HG03108 (cell line): ENCODE data around the gene BHLHE41.

Experiments
- ATAC-seq: cut with Tn5 transposase; IDR thresholded peaks from one replicate; pipeline ENCODE4 v1.9.1; 2021; ENCODE audit warnings: moderate library complexity; ENCODE audit not compliant: unreplicated experiment

The BHLHE41 gene

GRCh38 chr12:26124446-26125399 is at the start of gene BHLHE41:
TSS of gene BHLHE41 (minus strand) at chr12:26125037. CDS start at chr12:26124779, 258 bp downstream.
- ATAC-seq, result no peak

- no peak for ATAC-seq
Observed at GRCh38 chr12:26172946-26173552, 48.2 kb upstream of the BHLHE41 start.

DNA sequence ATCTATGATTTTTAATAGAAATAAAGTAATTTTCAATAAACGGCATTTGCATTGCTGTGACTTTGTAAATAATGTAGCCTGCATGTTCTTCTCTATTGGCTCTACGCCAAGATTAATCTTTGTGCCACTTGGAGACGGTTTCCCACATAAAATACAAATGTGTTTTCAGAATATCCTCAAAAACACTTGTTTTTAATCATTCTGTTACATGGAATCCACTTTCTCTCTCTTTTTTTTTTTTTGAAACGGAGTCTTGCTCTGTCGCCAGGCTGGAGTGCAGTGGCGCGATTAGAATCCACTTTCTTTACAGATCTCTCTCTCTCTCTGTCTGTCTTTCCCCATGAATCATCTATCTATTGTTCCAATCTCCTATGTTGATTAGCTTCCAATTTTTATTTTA is 47.7 kb upstream of the BHLHE41 start:
- no peak for ATAC-seq

DNA sequence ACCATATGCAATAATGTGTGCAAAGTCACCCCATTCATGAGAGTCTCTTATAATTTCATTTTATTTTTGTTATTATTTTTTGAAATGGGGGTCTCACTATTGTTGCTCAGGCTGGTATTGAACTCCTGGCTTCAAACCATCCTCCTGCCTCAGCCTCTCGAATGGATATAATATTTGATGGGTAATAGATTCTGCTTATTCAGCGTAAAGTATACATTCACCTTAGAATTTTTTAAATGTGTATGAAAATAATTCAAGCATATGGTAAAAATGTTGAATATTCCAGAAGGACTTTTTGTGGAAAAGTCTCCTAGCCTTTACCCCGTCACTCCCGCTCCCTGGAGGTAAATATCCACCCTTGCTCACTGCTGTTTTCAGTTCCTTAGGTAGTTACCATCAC is 47.2 kb upstream of the BHLHE41 start:
- ATAC-seq, result no peak

- ATAC-seq, result no peak
Observed at GRCh38 chr12:26164118-26164517, 39.3 kb upstream of the BHLHE41 start.

GRCh38 chr12:26162905-26163304 is 38.1 kb upstream of the BHLHE41 start:
- ATAC-seq, result peak; percentile 62

DNA sequence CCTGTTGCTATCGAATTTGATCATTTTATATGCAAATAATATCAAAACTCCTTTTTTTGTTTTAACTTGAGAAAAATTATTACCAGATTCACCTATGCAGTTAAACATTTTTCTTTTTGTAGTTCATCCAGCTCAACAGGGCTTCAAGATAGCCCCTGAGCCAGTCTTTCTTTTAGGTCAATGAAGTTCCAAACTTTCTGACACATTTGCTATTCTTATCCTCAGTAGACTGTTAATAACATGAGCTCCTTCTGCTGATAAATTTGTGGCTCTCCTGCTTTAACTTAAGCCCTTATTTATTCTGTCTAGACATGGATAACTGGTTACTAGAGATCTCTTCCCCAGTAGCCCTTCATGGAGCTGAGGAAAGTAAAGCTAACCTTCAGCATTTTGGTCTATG is 37.3 kb upstream of the BHLHE41 start:
- ATAC-seq, result no peak

DNA sequence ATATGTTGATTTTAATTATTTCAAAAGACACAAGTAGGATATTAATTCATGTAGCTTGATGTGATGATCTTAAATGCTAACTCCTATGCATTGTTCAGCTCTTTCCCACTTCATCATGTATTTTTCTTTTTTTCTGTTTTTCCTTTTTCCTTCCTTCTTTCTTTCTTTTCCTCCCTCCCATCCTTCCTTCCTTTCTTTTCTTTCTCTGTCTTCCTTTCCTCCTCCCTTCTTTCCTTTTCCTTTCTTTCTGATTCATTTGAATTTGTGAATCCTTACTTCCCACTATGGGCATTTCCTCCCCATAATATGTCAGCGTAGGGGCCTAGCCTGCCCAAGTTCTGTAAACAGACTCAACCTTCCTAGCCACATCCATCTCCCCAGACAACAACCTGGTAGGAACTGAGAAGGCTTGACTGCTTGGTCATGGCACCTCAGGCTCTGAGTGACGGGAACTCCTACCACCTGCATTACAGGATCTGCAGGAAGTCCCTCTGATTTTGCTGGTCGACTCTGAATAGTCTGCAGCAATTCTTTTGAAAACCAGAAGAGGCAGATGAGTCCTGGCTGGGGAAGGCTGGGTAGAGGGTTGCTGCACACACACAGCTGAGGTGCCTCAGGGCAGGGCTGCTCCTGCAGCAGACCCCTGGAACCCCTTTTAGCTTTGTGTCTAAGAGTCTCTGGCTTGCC is 33.4 kb upstream of the BHLHE41 start:
- ATAC-seq, result no peak

DNA sequence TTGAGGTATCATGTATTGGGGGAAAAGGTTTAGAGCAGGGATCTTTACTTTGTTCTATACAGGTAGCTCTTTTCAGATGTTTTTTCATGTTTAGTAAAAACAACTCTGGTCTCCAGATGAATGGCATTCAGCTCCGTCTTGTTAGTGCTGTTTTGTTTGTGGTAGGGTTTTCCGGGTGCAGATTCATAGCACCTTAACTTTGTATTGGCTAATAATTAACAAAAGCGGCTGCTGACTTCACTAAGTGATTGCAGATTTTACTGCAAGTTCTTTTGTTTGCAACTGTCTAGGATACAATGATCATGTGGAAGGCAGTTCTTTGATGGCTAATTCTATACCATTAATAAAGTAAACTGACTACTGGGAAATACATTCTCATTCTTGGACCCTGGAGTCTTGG is 32.2 kb upstream of the BHLHE41 start:
- ATAC-seq, result peak; percentile 33

GRCh38 chr12:26156201-26156871 is 31.5 kb upstream of the BHLHE41 start:
- peak; percentile 75 for ATAC-seq

GRCh38 chr12:26153421-26154154 is 28.8 kb upstream of the BHLHE41 start:
- ATAC-seq, result no peak

DNA sequence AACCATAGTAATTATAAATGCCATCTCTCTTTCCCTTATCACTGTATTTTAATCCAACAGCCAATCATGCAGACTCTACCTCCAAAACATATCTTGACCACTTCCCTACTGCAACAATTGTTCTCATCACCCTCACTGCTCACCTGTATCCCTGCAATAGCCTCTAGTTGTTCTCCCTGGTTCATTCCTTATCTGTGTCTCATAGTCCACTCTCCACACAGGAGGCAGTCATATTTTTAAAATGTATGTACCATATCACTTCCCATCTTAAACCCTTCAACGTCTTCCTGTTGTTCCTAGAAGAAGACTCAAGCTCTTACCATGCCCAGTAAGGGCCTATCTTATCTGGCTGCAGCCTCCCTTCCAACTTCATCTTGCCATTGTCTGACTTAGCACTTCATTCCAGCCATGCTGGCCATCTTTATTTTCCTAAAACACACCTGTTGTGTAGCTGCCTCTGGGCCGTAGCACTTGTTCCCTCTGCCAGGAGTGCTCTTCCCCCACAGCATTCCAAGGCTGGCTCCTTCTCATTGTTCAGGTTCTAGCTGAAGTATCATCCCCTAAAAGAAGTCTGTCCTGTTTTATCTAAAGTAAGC is 27.8 kb upstream of the BHLHE41 start:
- no peak for ATAC-seq

DNA sequence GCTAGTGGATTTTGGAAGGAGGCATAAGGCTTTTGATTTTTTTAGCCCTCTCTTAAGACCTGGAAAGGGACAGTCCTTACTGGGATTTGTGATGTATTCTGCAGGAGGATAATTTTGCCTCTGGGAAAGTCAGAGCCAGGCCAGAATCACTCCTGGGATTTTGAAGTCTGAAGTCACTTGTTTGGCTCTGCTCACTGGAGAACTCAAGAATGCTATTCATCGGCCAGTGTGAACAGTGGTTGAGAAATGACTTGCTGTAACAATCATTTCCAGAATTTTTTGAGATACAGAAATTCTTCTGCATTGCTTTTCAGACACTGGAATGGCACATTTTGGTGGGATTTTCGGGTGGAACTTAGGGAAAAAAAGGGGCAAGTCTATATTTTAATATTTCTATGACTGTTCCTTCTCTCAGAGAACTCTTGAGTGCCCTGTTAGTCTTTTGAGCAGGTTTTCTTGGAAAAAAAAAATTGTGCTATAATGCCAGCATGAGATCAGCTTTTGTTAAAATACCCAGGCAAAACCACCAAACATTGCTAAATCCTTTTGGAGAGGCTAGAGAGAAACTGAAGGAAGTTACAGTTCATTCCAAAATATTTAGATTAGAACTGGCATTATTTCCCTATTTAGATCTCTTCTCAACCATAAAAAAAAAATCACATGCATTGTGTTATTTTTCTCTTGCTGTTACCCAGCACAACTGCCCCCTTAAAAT is 26.1 kb upstream of the BHLHE41 start:
- no peak for ATAC-seq

DNA sequence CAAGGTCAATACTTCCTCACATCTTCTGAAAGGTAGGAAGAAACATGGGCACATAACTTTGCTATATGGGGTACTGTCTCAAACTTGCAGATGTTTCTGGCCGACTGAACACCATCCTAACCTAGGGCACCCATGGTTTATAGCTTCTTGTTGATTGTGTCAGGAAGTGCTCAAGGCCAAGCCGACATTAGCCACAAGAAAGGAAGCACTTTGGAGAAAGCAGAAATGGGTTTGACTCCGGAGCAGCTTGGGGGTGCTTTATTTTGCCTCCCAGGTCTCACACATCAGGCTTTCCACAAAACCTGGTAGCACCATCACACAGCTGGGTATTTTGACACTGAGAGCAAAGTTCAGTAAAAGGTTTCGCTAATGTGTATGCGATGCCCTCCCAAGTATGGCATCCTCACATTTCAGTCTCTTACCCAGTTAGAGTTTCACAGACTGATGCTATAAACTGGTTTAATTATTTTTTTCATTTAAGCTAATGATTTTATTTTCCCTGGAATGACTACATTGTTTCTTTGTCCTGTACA is 25.2 kb upstream of the BHLHE41 start:
- no peak for ATAC-seq

DNA sequence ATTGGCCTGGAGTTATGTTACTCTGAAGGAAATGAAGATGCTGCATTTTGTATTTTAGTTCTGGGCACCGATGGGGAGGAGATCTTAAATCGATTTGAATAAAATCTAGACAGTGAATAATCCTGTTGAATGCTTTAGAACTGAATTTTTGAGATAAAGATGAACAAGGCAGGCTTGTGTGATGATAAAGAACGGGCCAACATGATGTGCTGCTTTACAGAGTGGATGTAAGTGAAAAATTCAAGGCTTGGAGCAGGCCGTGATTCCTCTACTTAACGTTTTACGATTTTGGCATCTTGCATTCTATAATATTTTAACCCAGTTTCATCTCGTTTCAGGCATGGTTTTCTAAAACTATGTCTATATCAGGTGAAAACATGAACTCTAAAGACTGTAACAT is 23.5 kb upstream of the BHLHE41 start:
- ATAC-seq, result no peak

DNA sequence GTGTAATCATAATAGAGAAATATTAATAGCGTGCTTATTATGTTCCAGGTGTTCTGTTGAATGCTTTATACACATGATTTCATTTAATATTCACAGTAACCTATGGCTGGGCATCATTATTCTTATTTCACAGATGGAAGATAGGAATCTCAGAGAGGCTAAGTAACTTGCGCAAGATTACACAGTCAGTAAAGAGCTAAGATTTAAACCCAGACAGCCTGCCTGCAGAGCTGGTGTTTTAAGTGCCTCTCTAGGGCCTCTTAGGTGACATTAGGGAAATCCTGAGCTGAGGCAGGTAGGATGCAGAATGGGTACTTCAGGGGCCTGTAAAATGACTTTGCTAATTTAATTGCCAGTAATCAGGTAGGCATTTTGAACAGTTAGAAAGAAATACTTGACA is 18.5 kb upstream of the BHLHE41 start:
- no peak for ATAC-seq

DNA sequence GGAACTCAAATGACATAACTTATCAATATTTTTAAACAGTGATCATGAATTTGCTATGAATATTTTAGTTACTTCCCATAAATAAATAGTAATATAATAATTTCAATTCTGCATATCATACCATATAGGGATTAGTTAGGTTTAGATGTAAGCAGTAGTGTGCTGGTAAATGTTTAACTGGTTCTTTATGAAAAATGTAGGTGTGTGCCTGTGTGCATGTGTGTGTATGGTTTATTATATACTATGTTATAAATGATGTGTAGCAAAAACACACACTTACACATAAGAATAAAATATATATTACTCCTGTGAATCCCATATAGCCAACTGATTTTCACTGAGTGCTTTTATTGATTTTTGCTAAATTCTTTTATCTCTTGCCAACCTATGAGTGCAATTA is 14.0 kb upstream of the BHLHE41 start:
- no peak for ATAC-seq

- no peak for ATAC-seq
Observed at GRCh38 chr12:26136688-26137087, 11.9 kb upstream of the BHLHE41 start.

DNA sequence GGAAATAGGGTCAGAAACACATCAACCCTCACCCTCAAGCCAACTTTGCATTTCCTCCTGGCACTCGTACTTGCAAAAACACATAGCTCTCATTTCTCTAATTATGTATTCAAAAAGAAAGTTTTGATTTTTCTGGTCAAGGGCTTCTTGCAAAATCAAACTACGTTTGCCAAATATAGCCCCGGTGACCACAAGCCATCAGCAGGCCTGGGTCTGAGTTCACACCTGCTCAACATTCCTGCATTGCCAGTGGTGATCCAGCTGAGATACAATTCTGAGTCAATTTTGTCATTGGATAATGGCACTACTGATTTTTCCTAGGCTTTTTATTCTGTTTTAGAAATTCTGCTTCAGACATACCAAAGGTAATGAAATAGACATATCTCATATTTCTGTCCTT is 10.7 kb upstream of the BHLHE41 start:
- ATAC-seq, result no peak
